ENCODE data around the gene NOL3.

GRCh38 chr16:67194260-67194659, 23.9 kb downstream of the NOL3 start:
- TF ChIP-seq CTCF (conservative IDR thresholded peaks at IDR 0.05) (no peak), ZFX (IDR thresholded peaks at IDR 0.05) (no peak)

All from C4-2B (cell line).